ENCODE data around the gene RYR2. TPM values are rescaled to one million over a fixed set of nuclear protein-coding genes. Genes with fewer than 3 reads are reported as not detected.

RYR2 gene
- total RNA-seq, 4 donors from 2014 or later: 0.53 to 1.2 (median 0.57) TPM

DNA sequence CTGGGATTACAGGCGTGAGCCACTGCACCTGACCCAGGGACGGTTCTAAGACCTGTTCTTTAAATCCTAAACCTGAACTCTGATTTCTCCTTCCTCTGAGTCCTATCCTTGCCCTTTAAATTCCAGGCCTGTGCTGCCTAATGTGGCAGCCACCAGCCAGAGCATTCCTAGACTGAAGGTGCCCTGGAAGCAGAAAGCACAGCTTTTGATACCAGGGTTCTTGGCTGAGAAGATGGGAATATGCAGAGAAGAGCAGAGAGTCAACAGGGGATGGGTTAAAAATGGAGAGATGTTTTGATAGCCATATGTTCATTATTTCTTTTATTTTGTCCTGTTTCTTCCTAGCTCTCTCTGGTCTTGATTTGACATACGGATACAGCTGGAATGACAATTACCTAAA, 49.7 kb downstream of the RYR2 start:
- H3K36me3 ChIP-seq: no peaks in the 10 kb centered on the region
- no peaks in the 10 kb centered on the region for H3K9me3 ChIP-seq
- 90% methylated on average over 1 of the region's 3 CpGs for WGBS
- DNase-seq (ENCODE audit: low spot score in 2 of 2): no peak
- no peak overlapping the region for H3K27ac ChIP-seq
- H3K4me1 ChIP-seq: no peaks in the 10 kb centered on the region
- TF ChIP-seq POLR2AphosphoS5 (IDR thresholded peaks at IDR 0.05) (no peak), POLR2A (IDR thresholded peaks at IDR 0.05) (no peak), EP300 (IDR thresholded peaks at IDR 0.05) (no peak)
- TF ChIP-seq, protein P1, sequence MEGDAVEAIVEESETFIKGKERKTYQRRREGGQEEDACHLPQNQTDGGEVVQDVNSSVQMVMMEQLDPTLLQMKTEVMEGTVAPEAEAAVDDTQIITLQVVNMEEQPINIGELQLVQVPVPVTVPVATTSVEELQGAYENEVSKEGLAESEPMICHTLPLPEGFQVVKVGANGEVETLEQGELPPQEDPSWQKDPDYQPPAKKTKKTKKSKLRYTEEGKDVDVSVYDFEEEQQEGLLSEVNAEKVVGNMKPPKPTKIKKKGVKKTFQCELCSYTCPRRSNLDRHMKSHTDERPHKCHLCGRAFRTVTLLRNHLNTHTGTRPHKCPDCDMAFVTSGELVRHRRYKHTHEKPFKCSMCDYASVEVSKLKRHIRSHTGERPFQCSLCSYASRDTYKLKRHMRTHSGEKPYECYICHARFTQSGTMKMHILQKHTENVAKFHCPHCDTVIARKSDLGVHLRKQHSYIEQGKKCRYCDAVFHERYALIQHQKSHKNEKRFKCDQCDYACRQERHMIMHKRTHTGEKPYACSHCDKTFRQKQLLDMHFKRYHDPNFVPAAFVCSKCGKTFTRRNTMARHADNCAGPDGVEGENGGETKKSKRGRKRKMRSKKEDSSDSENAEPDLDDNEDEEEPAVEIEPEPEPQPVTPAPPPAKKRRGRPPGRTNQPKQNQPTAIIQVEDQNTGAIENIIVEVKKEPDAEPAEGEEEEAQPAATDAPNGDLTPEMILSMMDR (IDR thresholded peaks at IDR 0.05): no peak
- no peak overlapping the region for H3K4me3 ChIP-seq
- H3K27me3 ChIP-seq: no peaks in the 10 kb centered on the region

DNA sequence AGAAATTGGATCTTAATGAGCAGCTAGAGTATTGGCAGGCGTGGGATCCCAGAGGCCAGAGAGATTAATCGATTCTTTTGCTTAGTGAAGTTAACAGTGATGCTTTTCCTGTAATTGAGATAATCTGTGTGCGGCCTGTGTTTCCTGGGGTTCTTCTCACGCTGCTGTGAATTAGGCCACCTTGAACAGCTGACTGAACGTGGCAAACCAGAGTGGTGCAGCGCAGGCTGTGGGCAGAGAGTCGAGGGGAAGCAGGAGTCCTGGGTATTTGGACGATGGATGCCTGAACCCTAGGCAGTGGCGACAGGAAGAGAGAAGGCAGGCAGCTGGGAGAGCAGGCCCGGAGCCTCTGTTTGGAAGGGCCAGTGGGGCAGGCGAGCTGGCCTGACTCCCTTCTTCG, 51.7 kb downstream of the RYR2 start:
- Histone ChIP-seq H3K4me1 (no peaks in the 10 kb centered on the region), H3K36me3 (no peaks in the 10 kb centered on the region), H3K4me3 (no peak overlapping the region), H3K27ac (no peak overlapping the region), H3K27me3 (no peaks in the 10 kb centered on the region), H3K9me3 (no peaks in the 10 kb centered on the region)
- WGBS: 83% methylated on average over 12 of the region's 12 CpGs
- TF ChIP-seq EP300 (IDR thresholded peaks at IDR 0.05) (no peak), POLR2AphosphoS5 (IDR thresholded peaks at IDR 0.05) (no peak), POLR2A (IDR thresholded peaks at IDR 0.05) (no peak)
- TF ChIP-seq, protein P1 (IDR thresholded peaks at IDR 0.05): no peak
- no peak for DNase-seq (ENCODE audit: low spot score in 2 of 2)

DNA sequence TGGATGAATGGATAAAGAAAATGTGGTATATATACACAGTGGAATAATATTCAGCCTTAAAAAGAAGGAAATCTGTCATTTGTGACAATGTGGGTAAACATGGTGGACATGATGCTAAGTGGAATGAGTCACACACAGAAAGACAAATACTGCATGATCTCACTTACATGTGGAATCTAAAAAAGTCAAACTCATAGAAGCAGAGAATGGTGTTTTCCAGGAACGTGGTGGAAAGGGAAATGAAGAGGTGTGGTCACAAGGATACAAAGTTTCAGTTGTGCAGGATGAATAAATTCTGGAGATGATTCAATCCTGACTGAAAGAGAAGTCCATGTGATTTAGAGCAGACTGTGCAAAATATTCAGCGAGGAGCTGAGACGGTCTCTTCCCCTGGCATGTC, 56.6 kb downstream of the RYR2 start:
- Histone ChIP-seq H3K27me3 (no peaks in the 10 kb centered on the region), H3K27ac (no peak overlapping the region), H3K4me1 (no peaks in the 10 kb centered on the region), H3K9me3 (no peaks in the 10 kb centered on the region), H3K4me3 (no peak overlapping the region), H3K36me3 (no peaks in the 10 kb centered on the region)
- TF ChIP-seq POLR2A (IDR thresholded peaks at IDR 0.05) (no peak), POLR2AphosphoS5 (IDR thresholded peaks at IDR 0.05) (no peak), EP300 (IDR thresholded peaks at IDR 0.05) (no peak)
- TF ChIP-seq, protein P1 (IDR thresholded peaks at IDR 0.05): no peak
- WGBS: 49% methylated on average over 3 of the region's 3 CpGs
- DNase-seq (ENCODE audit: low spot score in 2 of 2): no peak

DNA sequence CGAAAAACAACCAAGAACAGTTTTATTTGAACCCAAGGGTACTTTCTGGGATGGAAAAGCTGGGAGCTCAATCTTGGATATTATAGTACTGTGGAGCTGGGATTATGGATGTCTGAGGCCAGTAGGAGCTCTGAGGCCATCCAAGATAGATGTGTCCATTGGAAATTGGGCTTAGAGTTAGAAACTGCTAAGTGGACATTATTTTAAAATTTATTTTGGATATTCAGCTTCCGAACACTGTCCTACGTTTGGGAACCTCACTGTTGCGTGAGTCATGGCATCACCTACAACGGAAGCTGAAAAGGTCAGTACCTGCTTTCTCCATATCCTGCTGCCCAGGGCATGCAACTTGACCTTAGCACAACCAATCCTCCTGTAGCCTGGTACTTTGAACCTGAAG, 61.0 kb downstream of the RYR2 start:
- no peak for TF ChIP-seq POLR2A (IDR thresholded peaks at IDR 0.05)
- TF ChIP-seq POLR2AphosphoS5 (IDR thresholded peaks at IDR 0.05): no peak
- TF ChIP-seq, protein P1 (IDR thresholded peaks at IDR 0.05): no peak
- TF ChIP-seq EP300 (IDR thresholded peaks at IDR 0.05): no peak
- DNase-seq (ENCODE audit: low spot score in 2 of 2): no peak
- H3K27ac ChIP-seq: no peak overlapping the region
- H3K36me3 ChIP-seq: no peaks in the 10 kb centered on the region
- no peak overlapping the region for H3K4me3 ChIP-seq
- no peaks in the 10 kb centered on the region for H3K9me3 ChIP-seq
- no peaks in the 10 kb centered on the region for H3K27me3 ChIP-seq
- H3K4me1 ChIP-seq: no peaks in the 10 kb centered on the region
- 93% methylated on average over 5 of the region's 5 CpGs for WGBS

DNA sequence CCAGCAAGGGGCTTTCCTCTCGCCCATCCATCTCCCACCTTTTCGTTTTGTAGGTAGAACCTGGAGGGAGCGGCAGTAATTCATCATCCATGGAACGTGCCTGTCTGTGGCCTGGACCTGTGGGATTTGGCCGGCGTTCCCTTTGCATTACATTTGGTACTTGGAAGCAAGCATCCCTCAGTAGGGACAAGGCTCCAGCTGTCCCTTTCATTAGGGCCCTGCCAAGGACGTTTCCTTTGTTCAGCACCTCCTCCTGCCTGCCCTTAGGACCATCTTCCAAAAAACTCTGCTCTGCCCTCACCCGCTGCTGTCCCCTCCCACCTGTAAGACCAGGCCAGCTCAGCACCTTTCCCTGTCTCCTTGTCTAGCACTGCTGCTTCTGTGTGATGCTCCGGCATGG, 62.1 kb downstream of the RYR2 start:
- no peak for DNase-seq (ENCODE audit: low spot score in 2 of 2)
- Histone ChIP-seq H3K4me1 (no peaks in the 10 kb centered on the region), H3K9me3 (no peaks in the 10 kb centered on the region), H3K36me3 (no peaks in the 10 kb centered on the region), H3K4me3 (no peak overlapping the region), H3K27ac (no peak overlapping the region), H3K27me3 (no peaks in the 10 kb centered on the region)
- no peak for TF ChIP-seq EP300 (IDR thresholded peaks at IDR 0.05)
- no peak for TF ChIP-seq POLR2A (IDR thresholded peaks at IDR 0.05)
- TF ChIP-seq POLR2AphosphoS5 (IDR thresholded peaks at IDR 0.05): no peak
- TF ChIP-seq, protein P1 (IDR thresholded peaks at IDR 0.05): no peak
- WGBS: 92% methylated on average over 9 of the region's 9 CpGs

All from suprapubic skin (tissue), 4 donors.